Stimulated activated CD8-positive, alpha-beta memory T cell treated with anti-CD3 and anti-CD28 coated beads, Interleukin-12 subunit alpha, Interleukin-12 subunit beta, amount 100 ng/mL, for 1 hour (primary cell): ENCODE measurements around the gene EDC3.
"Not testable (repeated sequence)": the region's sequence is repeated elsewhere in the genome, so short reads cannot be mapped to it uniquely, and the experiment has no call there.

ENCODE experiments used
- DNase-seq: peaks from one replicate; pipeline ENCODE4 v3.0.0-alpha.2; 2020; ENCODE audit warnings: low read depth

EDC3 gene

GRCh38 chr15:74710319-74711094, 14.7 kb upstream of the EDC3 start:
- no peak for DNase-seq

- no peak for DNase-seq
Measured at GRCh38 chr15:74709892-74710291, 14.1 kb upstream of the EDC3 start.

GRCh38 chr15:74709011-74709410, 13.2 kb upstream of the EDC3 start:
- DNase-seq = no peak

GRCh38 chr15:74696808-74697207, 984 bp upstream of the EDC3 start:
- DNase-seq = no peak

- DNase-seq = no peak
Measured at GRCh38 chr15:74696398-74696729, 540 bp upstream of the EDC3 start.

GRCh38 chr15:74692327-74692726, 3.5 kb downstream of the EDC3 start:
- no peak for DNase-seq

GRCh38 chr15:74683758-74684157, 12.1 kb downstream of the EDC3 start:
- DNase-seq = no peak

GRCh38 chr15:74682954-74683353, 12.9 kb downstream of the EDC3 start:
- DNase-seq = no peak

- no peak for DNase-seq
Measured at GRCh38 chr15:74680456-74680855, 15.4 kb downstream of the EDC3 start.

- DNase-seq = no peak
Measured at GRCh38 chr15:74676801-74677200, 19.0 kb downstream of the EDC3 start.

- DNase-seq = no peak
Measured at GRCh38 chr15:74674161-74674560, 21.7 kb downstream of the EDC3 start.

- no peak for DNase-seq
Measured at GRCh38 chr15:74669627-74670026, 26.2 kb downstream of the EDC3 start.

GRCh38 chr15:74667975-74668374, 27.8 kb downstream of the EDC3 start:
- DNase-seq = no peak

- no peak for DNase-seq
Measured at GRCh38 chr15:74664670-74665069, 31.2 kb downstream of the EDC3 start.

GRCh38 chr15:74664028-74664616, 31.7 kb downstream of the EDC3 start:
- no peak for DNase-seq

GRCh38 chr15:74663303-74664027, 32.4 kb downstream of the EDC3 start:
- no peak for DNase-seq

GRCh38 chr15:74662064-74662860, 33.6 kb downstream of the EDC3 start:
- no peak for DNase-seq

GRCh38 chr15:74661280-74661679, 34.5 kb downstream of the EDC3 start:
- not testable (repeated sequence) for DNase-seq

GRCh38 chr15:74657846-74658245, 38.0 kb downstream of the EDC3 start:
- DNase-seq = no peak

- no peak for DNase-seq
Measured at GRCh38 chr15:74656935-74657535, 38.8 kb downstream of the EDC3 start.

GRCh38 chr15:74655424-74655823, 40.4 kb downstream of the EDC3 start:
- no peak for DNase-seq
